HG03469 (cell line): Measurements from ENCODE around the gene AKR7A2.

Experiments
- ATAC-seq: cut with Tn5 transposase; IDR thresholded peaks from one replicate; pipeline ENCODE4 v1.9.1; 2021; ENCODE audit warnings: mild to moderate bottlenecking, moderate library complexity, moderate number of reproducible peaks; ENCODE audit not compliant: unreplicated experiment

AKR7A2 gene

GRCh38 chr1:19326748-19327065 lies 14.8 kb upstream of the AKR7A2 start:
- no peak for ATAC-seq

GRCh38 chr1:19325958-19326747 lies 14.2 kb upstream of the AKR7A2 start:
- ATAC-seq: no peak

GRCh38 chr1:19325368-19325957 lies 13.5 kb upstream of the AKR7A2 start:
- no peak for ATAC-seq

GRCh38 chr1:19324665-19324990 lies 12.7 kb upstream of the AKR7A2 start:
- no peak for ATAC-seq

- no peak for ATAC-seq
Measured at GRCh38 chr1:19323987-19324664, 12.2 kb upstream of the AKR7A2 start.

GRCh38 chr1:19322481-19322880 lies 10.5 kb upstream of the AKR7A2 start:
- no peak for ATAC-seq

GRCh38 chr1:19321071-19321470 lies 9.1 kb upstream of the AKR7A2 start:
- no peak for ATAC-seq

GRCh38 chr1:19319196-19319595 lies 7.3 kb upstream of the AKR7A2 start:
- ATAC-seq: no peak

- ATAC-seq: no peak
Measured at GRCh38 chr1:19317126-19317910, 5.4 kb upstream of the AKR7A2 start.

- ATAC-seq: no peak
Measured at GRCh38 chr1:19315378-19316198, 3.6 kb upstream of the AKR7A2 start.

GRCh38 chr1:19313961-19314882 lies 2.3 kb upstream of the AKR7A2 start:
- ATAC-seq: no peak

GRCh38 chr1:19313636-19313959 lies 1.7 kb upstream of the AKR7A2 start:
- ATAC-seq: no peak

GRCh38 chr1:19312782-19313635 lies 1.1 kb upstream of the AKR7A2 start:
- ATAC-seq: no peak

GRCh38 chr1:19311503-19311930 lies 427 bp downstream of the AKR7A2 start:
- ATAC-seq: peak; percentile 18

- no peak for ATAC-seq
Measured at GRCh38 chr1:19310720-19311502, 1.0 kb downstream of the AKR7A2 start.

- ATAC-seq: no peak
Measured at GRCh38 chr1:19310061-19310460, 1.9 kb downstream of the AKR7A2 start.

- ATAC-seq: no peak
Measured at GRCh38 chr1:19309123-19309813, 2.7 kb downstream of the AKR7A2 start.
